Hematopoietic multipotent progenitor cell treated with erythropoietin and hydrocortisone succinate and interleukin-3 and kit ligand, for 17 days (in vitro differentiated cells): ENCODE measurements around the gene AUTS2.

ENCODE experiments used
- DNase-seq: peaks from one replicate; pipeline ENCODE4 v3.0.0-alpha.2; 2015; ENCODE audit warnings: low spot score

The AUTS2 gene

GRCh38 chr7:70313271-70313670 lies 715.0 kb downstream of the AUTS2 start:
- DNase-seq = no peak

- DNase-seq = no peak
These were observed 715.4 kb downstream of the AUTS2 start for GRCh38 chr7:70313687-70314086.

GRCh38 chr7:70314221-70314620 lies 715.9 kb downstream of the AUTS2 start:
- DNase-seq = no peak

GRCh38 chr7:70316745-70317144 lies 718.5 kb downstream of the AUTS2 start:
- DNase-seq = no peak

- DNase-seq = no peak
These were observed 719.1 kb downstream of the AUTS2 start for GRCh38 chr7:70317356-70317755.

GRCh38 chr7:70318511-70318910 lies 720.2 kb downstream of the AUTS2 start:
- no peak for DNase-seq

- no peak for DNase-seq
These were observed 720.8 kb downstream of the AUTS2 start for GRCh38 chr7:70319057-70319456.

GRCh38 chr7:70321016-70321590 lies 722.8 kb downstream of the AUTS2 start:
- DNase-seq = no peak

GRCh38 chr7:70322856-70323255 lies 724.6 kb downstream of the AUTS2 start:
- DNase-seq = no peak

- DNase-seq = no peak
These were observed 727.3 kb downstream of the AUTS2 start for GRCh38 chr7:70325509-70326101.

GRCh38 chr7:70334295-70334694 lies 736.0 kb downstream of the AUTS2 start:
- no peak for DNase-seq

- no peak for DNase-seq
These were observed 736.6 kb downstream of the AUTS2 start for GRCh38 chr7:70334871-70335270.

- DNase-seq = no peak
These were observed 738.3 kb downstream of the AUTS2 start for GRCh38 chr7:70336536-70336935.

- DNase-seq = no peak
These were observed 739.7 kb downstream of the AUTS2 start for GRCh38 chr7:70338015-70338414.

GRCh38 chr7:70340236-70340635 lies 742.0 kb downstream of the AUTS2 start:
- DNase-seq = no peak

- DNase-seq = no peak
These were observed 743.2 kb downstream of the AUTS2 start for GRCh38 chr7:70341446-70341845.

GRCh38 chr7:70343519-70343918 lies 745.2 kb downstream of the AUTS2 start:
- no peak for DNase-seq

- DNase-seq = no peak
These were observed 746.5 kb downstream of the AUTS2 start for GRCh38 chr7:70344726-70345125.

- no peak for DNase-seq
These were observed 748.7 kb downstream of the AUTS2 start for GRCh38 chr7:70346844-70347462.

- no peak for DNase-seq
These were observed 749.4 kb downstream of the AUTS2 start for GRCh38 chr7:70347463-70348254.

- no peak for DNase-seq
These were observed 750.8 kb downstream of the AUTS2 start for GRCh38 chr7:70349031-70349430.

GRCh38 chr7:70349819-70350218 lies 751.5 kb downstream of the AUTS2 start:
- no peak for DNase-seq

GRCh38 chr7:70352088-70352487 lies 753.8 kb downstream of the AUTS2 start:
- DNase-seq = no peak
